Smooth muscle cell of the brain vasculature (primary cell): ENCODE measurements around the gene PPP1R7.

ENCODE experiments used
- DNase-seq: peaks from one replicate; pipeline ENCODE4 v3.0.0-alpha.2; 2012; ENCODE audit warnings: low read depth, low spot score

The PPP1R7 gene

GRCh38 chr2:241161646-241162281 lies 11.5 kb downstream of the PPP1R7 start:
- DNase-seq = peak; percentile 39

- DNase-seq = no peak
These were observed 13.4 kb downstream of the PPP1R7 start for GRCh38 chr2:241163601-241164118.

GRCh38 chr2:241168366-241168765 lies 18.1 kb downstream of the PPP1R7 start:
- DNase-seq = no peak

- DNase-seq = no peak
These were observed 23.3 kb downstream of the PPP1R7 start for GRCh38 chr2:241173557-241173956.

GRCh38 chr2:241177526-241178334 lies 27.5 kb downstream of the PPP1R7 start:
- DNase-seq = no peak

- no peak for DNase-seq
These were observed 28.7 kb downstream of the PPP1R7 start for GRCh38 chr2:241178961-241179360.

- no peak for DNase-seq
These were observed 29.6 kb downstream of the PPP1R7 start for GRCh38 chr2:241179899-241180298.

- no peak for DNase-seq
These were observed 30.2 kb downstream of the PPP1R7 start for GRCh38 chr2:241180495-241180894.

- no peak for DNase-seq
These were observed 31.9 kb downstream of the PPP1R7 start for GRCh38 chr2:241182126-241182525.

- no peak for DNase-seq
These were observed 32.4 kb downstream of the PPP1R7 start for GRCh38 chr2:241182531-241183133.

- DNase-seq = no peak
These were observed 33.0 kb downstream of the PPP1R7 start for GRCh38 chr2:241183221-241183620.

GRCh38 chr2:241184901-241185300 lies 34.6 kb downstream of the PPP1R7 start:
- no peak for DNase-seq

GRCh38 chr2:241185961-241186360 lies 35.7 kb downstream of the PPP1R7 start:
- DNase-seq = no peak

- DNase-seq = no peak
These were observed 37.0 kb downstream of the PPP1R7 start for GRCh38 chr2:241187101-241187917.

GRCh38 chr2:241187918-241188234 lies 37.6 kb downstream of the PPP1R7 start:
- DNase-seq = no peak

GRCh38 chr2:241188361-241189092 lies 38.3 kb downstream of the PPP1R7 start, which contains the start of gene ANO7:
Gene ANO7, plus strand, starts transcription at chr2:241188677. Its CDS starts 1,387 bp downstream, at chr2:241190064.
- DNase-seq = no peak

- no peak for DNase-seq
These were observed 39.0 kb downstream of the PPP1R7 start for GRCh38 chr2:241189093-241189855.

- DNase-seq = no peak
These were observed 39.6 kb downstream of the PPP1R7 start for GRCh38 chr2:241189856-241190201.

GRCh38 chr2:241190291-241190981 lies 40.2 kb downstream of the PPP1R7 start:
- DNase-seq = no peak

GRCh38 chr2:241191081-241191480 lies 40.8 kb downstream of the PPP1R7 start:
- no peak for DNase-seq
